AG09309 (cell line): ENCODE data around the gene HAP1.
"Not testable (repeated sequence)": the region's sequence is repeated elsewhere in the genome, so short reads cannot be mapped to it uniquely, and the experiment has no call there.

Experiments used
- DNase-seq: peaks from one replicate; pipeline ENCODE4 v3.0.0-alpha.2; 2010; ENCODE audit warnings: low read depth
- H3K4me3 ChIP-seq: 2 replicates; pipeline ENCODE4 v1.5.1; 2011; ENCODE audit warnings: mild to moderate bottlenecking, low read depth, low read length, moderate library complexity; ENCODE audit not compliant: control insufficient read depth
- TF ChIP-seq, protein P1 (sequence below): IDR thresholded peaks from 2 replicates; pipeline ENCODE4 v1.5.1; 2011; ENCODE audit warnings: mild to moderate bottlenecking, low read depth, low read length, inconsistent platforms; ENCODE audit not compliant: insufficient read depth, control insufficient read depth; ENCODE audit errors: missing control alignments

Gene HAP1

DNA sequence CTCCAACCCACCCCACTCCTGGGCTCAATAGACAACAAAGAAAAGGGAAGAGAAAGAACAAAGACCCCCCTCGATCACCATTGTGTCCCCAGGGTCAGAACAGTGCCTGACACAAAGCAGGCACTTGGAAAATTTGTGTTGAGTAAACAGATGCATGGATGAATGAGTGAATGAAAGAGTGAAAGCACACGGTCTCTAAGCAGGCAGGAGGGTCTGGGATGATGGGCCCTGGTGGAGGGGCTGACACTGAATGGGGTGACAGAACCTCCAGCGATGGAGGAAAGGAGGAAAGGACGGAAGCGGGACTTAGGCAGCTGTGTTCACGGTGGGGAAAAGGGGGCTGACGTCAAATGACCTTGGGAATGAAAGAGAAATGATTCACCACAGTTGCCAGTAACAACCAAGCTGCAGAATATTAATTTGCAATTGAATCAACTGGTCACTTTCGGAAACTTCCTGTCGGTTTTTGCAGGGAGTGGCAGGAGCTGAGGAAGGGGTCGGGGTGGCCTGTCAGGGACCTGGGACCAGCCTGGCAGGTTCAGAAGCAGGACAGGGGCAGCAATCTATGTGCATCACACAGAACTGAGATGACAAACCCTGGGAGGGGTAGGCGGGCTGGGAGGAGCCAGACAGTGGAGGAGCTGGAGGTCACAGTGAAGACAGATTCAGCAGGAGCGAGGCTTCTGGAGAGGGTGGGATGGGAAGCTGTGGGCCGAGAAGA is 29.0 kb downstream of the HAP1 start:
- TF ChIP-seq, protein P1, sequence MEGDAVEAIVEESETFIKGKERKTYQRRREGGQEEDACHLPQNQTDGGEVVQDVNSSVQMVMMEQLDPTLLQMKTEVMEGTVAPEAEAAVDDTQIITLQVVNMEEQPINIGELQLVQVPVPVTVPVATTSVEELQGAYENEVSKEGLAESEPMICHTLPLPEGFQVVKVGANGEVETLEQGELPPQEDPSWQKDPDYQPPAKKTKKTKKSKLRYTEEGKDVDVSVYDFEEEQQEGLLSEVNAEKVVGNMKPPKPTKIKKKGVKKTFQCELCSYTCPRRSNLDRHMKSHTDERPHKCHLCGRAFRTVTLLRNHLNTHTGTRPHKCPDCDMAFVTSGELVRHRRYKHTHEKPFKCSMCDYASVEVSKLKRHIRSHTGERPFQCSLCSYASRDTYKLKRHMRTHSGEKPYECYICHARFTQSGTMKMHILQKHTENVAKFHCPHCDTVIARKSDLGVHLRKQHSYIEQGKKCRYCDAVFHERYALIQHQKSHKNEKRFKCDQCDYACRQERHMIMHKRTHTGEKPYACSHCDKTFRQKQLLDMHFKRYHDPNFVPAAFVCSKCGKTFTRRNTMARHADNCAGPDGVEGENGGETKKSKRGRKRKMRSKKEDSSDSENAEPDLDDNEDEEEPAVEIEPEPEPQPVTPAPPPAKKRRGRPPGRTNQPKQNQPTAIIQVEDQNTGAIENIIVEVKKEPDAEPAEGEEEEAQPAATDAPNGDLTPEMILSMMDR, result no peak

DNA sequence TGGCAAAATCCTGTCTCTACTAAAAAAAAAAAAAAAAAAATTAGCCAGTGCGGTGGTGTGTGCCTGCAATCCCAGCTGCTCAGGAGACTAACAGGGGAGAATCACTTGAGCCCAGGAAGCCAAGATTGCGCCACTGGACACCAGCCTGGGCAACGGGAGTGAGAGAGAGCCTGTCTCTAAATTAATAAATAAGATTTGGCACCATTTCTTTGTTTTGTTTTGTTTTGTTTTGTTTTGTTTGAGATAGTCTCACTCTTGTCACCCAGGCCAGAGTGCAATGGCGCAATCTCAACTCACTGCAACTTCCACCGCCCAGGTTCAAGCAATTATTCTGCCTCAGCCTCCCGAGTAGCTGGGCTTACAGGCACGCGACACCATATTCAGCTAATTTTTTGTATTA is 31.7 kb downstream of the HAP1 start:
- TF ChIP-seq, protein P1, result no peak
- no peak for DNase-seq
- no peak overlapping the region for H3K4me3 ChIP-seq

More for the DNA sequence above, 29.0 kb downstream of the HAP1 start:
- DNase-seq, result no peak
- H3K4me3 ChIP-seq, result no peak overlapping the region

DNA sequence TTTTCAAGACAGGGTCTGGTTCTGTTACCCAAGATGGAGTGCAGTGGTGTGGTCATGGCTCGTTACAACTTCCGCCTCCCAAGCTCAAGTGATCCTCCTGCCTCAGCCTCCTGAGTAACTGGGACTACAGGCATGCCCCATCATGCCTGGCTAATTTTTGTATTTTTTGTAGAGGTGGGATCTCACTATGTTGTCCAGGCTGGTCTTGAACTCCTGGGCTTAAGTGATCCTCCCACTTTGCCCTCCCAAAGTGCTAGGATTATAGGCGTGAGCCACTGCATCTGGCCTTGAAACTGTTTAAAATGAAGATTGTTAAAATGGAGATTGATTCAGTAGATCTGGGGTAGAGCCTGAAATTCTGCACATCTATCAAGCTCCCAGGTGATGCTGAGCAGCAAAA is 33.6 kb downstream of the HAP1 start:
- not testable (repeated sequence) for H3K4me3 ChIP-seq, DNase-seq

DNA sequence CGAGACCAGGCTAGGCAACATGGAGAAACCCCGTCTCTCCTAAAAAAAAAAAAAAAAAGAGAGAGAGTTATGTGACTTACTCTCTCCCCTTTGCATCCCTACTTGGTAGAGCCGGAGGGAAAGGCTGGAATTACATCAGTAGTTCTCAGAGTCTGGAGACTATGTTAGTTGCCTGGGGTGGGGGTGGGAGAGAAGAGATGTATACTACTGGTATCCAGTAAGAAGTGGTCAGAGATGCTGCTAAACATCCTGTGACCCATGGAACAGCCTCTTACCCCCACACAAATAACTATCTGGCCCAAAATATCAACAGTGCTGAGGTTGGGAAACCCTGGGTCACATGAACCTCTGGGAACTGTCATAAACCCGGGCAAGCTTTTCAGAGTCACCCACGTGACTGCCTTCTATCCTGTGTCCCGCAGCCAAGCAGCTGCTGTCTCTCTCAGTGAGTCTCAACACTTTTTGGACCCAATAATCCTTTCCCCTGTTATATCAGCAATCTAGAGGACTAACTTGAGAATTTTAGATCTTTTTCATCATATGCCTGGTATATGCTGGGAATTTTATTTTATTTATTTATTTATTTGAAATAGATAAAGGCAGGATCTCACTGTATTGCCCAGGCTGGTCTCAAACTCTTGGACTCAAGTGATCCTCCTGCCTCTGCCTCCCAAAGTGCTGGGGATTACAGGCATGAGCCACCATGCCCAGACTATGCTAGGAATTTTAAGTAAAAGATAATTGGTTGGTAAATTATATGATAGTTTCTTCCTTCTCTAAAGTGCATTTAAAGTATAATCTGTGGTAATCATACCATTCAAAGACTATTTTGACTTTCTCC is 37.1 kb downstream of the HAP1 start:
- H3K4me3 ChIP-seq, result no peak overlapping the region
- no peak for DNase-seq
- TF ChIP-seq, protein P1, result no peak

DNA sequence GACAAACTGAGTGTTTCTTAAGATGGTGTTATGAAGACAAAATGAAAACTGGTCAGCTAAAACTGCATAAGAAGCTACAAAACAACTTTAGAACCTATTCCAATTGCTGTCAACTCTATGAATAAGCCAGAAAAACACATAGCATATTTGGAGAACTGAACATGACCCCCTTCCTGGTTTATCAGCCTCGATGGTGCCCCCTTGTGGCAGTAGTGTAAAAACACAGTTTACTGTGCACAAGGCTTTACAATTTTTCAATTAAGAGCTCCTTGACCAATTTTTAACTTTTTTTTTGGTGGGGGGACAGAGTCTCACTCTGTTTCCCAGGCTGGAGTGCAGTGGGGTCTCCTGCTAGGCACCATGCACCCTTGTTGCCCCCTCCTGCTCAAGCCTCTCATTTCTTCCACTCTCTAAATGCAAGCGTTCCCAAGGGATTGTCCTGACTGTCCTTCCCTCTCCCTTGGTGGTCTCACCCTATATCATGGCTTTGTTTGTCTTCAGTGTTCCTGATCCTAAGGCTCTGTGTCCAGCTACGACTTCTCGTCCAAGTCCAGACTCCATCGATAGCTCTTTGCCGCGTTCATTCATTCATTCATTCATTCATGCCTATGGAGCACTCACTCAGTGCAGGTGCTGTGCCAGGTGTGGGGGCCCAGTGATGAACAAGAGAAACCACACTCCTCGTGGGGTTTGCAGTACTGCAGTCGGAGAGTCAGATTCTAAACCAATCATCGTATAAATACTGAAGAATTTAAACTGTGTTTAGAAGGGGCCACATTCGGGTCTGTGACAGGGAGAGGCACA is 38.3 kb downstream of the HAP1 start:
- TF ChIP-seq, protein P1, result peak; percentile 80
- DNase-seq, result no peak
- no peak overlapping the region for H3K4me3 ChIP-seq

DNA sequence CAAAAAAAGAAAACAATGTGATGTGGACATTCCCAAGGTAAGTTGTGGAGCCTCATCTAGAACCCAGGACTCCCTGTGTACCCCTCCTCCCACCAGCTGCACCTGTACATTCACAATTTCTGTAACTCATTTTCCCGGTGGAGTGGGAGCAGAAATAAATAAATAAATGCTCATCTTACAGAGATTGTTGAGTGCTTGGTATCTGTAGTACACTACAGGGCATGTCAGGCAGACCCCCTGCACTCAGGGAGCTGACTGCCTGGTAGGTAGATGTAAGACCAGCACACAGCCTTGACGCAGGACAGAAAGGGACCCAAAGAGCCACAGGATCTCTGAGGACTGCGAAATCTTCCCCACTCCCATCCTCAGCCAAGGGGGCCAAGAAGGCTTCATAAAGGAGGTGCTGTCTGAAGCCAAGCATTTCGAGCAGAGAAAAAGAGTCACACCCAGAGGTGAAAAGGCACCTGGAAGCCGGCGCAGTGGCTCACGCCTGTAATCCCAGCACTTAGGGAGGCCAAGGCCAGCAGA is 39.2 kb downstream of the HAP1 start:
- TF ChIP-seq, protein P1, result no peak
- DNase-seq, result no peak

More for the DNA sequence above, 39.2 kb downstream of the HAP1 start:
- no peak overlapping the region for H3K4me3 ChIP-seq
